ENCODE results near the gene PRUNE2.

GRCh38 chr9:76634356-76635054, 271.4 kb downstream of the PRUNE2 start:
- TF ChIP-seq POLR2AphosphoS5 (IDR thresholded peaks at IDR 0.05; ENCODE audit: low read depth, low read length) (no peak), REST (IDR thresholded peaks at IDR 0.05; ENCODE audit: insufficient read depth in 1 of 2, low read depth in 2 of 2, low read length in 2 of 2) (no peak), SIN3A (IDR thresholded peaks at IDR 0.05; ENCODE audit: borderline replicate concordance, insufficient read depth, low read length) (no peak), TAF1 (IDR thresholded peaks at IDR 0.05; ENCODE audit: borderline replicate concordance, insufficient read depth, low read length) (no peak), FOXP2 (optimal IDR thresholded peaks at IDR 0.05; ENCODE audit: borderline replicate concordance, extremely low read depth, extremely low read length, insufficient read depth) (no peak)
